RWPE1 (cell line): Measurements from ENCODE around the gene ZXDC.

ENCODE experiments used
- CTCF ChIA-PET: fragments of 350-600 bp; sonication (Branson Sonifier 250); formaldehyde crosslinking; extraction: SDS; loops from one replicate; lab custom pipeline; 2021; lab: Yijun Ruan, JAX
- POLR2A ChIA-PET: fragments of 400-600 bp; formaldehyde crosslinking; extraction: SDS; loops from one replicate; lab custom pipeline; 2020; ENCODE audit warnings: antibody characterized with exemption; ENCODE audit not compliant: low non-redundant PET; lab: Yijun Ruan, JAX
- DNase-seq: peaks from one replicate; pipeline ENCODE4 v3.0.0; 2012; ENCODE audit warnings: low spot score
- H3K27ac ChIP-seq: fragments of 450-650 bp; 2 replicates; pipeline ENCODE4 v1.5.1; 2017
- CTCF ChIP-seq: fragments of 450-650 bp; conservative IDR thresholded peaks from 2 replicates; pipeline ENCODE4 v1.5.1; 2017; ENCODE audit warnings: low read depth, mild to moderate bottlenecking

ZXDC gene

DNA sequence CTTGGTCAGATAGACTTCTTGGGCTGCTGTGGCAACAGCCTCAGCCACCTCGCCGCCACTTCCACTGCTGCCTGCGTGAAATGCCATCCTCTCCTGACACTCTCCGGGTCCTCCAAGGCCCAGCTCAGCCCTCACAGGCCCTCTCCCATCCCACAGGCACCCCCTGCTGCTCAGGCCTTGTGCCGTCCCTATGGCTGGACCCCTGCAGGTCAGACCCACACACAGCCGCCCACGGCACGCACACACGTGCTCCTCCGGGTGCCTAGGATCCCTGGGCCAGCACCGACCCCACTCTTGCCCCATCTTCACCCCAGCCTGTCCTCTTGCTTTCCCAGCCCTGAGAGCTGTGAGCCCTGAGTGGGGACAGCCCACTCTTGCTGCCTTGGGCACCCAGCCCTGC is 61.3 kb downstream of the ZXDC start:
- no peak for DNase-seq
- no peak overlapping the region for H3K27ac ChIP-seq
- ChIA-PET CTCF (interaction anchor here (0.6 kb wide), 1 partner anchor 933 kb away, joined by 5 read pairs; no protein-coding TSS in a partner anchor), POLR2A (no interaction called here)
- TF ChIP-seq CTCF = no peak

DNA sequence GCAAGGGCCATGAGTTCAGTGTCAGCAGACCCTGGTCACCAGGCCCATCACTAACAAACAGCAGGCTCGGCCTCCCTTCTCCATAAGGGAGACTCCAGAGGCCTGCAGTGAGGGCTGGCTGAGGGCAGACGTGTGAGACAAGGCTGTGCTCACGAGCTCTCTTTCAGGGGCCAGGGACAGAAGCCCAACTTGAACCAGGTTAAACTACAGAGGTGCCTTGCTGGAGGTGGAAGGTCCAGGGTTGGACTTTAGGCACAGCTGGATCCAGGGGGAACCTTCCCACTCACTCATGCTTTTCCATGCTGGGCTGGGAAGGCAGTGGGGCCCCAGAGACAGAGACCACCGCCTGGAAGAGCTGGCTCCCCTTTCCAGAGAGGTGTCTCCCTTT is 62.0 kb downstream of the ZXDC start:
- no peak for TF ChIP-seq CTCF
- ChIA-PET POLR2A (no interaction called here), CTCF (no interaction called here)
- H3K27ac ChIP-seq = no peak overlapping the region
- no peak for DNase-seq

DNA sequence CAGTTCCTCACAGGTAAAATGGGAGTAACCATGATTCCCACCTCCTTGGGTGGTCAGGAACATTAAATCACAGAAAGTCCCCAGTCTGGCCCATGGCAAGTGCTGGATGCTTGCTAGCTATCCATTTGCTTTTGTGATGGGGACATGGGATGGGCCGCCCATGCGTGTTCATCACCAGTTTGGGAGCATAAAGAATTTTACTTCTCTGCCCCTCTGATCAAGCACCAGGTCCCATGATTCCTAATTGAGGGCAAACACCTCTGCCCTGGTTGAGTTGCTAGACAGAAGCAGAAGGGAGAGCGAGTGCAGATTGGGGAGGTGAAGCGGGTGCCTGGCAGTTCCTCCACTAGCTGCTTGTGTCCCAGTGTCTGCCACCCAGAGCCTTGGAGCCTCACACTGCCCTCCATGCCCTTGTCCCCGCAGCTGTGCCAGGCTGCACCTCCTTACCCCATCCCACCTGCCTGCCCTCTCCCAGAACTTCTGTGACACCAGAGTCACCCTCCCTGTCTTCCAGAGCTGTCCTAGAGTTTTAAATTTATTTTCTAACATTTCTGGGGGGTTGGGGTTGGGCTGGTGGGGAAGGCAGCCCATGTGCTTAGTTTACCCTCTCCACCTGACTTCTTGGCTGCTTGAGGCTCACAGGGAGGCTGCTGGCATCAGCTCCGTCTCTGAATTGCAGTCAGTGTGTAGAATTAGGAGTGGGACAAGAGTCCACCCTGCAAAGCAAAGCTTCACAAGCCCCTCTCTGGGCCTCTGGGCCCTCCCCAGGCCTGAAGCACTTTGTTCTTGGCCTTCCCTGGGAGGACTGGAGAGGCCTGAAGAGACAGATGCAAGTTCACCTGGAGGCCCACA is 62.6 kb downstream of the ZXDC start:
- no peak overlapping the region for H3K27ac ChIP-seq
- ChIA-PET POLR2A (no interaction called here), CTCF (no interaction called here)
- no peak for TF ChIP-seq CTCF
- DNase-seq = no peak

- CTCF ChIA-PET = interaction anchor here (0.6 kb wide), 1 partner anchor 1193 kb away, joined by 6 read pairs; no protein-coding TSS in a partner anchor
- no peak for DNase-seq
- TF ChIP-seq CTCF = no peak
- POLR2A ChIA-PET = no interaction called here
- H3K27ac ChIP-seq = no peak overlapping the region
Measured at GRCh38 chr3:126408099-126408498, 67.6 kb downstream of the ZXDC start.

DNA sequence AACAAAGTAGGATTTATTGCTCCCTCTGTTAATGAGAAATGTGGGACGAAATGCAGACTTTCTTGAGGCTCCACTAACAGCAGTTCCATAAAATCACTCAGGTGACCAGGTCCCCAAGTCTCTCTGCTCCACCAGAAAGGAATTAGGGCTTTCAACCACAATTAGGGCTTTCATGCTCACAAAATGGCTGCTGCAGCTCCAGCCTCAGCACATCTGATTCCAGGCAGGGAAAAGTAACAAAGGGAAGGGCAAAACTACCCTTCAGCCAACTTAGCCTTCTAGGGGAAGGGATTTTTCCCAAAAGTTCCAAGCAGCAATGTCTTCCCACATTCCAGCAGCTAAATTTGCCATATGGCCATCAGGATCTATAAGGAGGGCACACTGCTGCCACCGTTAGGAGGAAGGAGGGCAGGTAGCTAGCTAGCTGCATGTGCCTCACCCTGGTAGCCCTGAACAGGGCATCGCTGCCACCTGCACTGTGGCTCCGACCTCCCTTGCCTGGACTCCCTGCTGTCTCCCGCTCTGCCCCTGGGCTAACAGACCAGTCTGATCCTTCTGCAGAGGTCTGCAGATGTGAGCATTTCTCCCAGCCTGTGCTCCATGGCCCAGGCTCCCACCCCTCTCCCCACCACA is 68.2 kb downstream of the ZXDC start:
- ChIA-PET CTCF (interaction anchor here (0.6 kb wide), 2 partner anchors 275 to 1194 kb away, joined by 4 to 6 read pairs; no protein-coding TSS in a partner anchor), POLR2A (no interaction called here)
- no peak for TF ChIP-seq CTCF
- no peak overlapping the region for H3K27ac ChIP-seq
- DNase-seq = no peak

DNA sequence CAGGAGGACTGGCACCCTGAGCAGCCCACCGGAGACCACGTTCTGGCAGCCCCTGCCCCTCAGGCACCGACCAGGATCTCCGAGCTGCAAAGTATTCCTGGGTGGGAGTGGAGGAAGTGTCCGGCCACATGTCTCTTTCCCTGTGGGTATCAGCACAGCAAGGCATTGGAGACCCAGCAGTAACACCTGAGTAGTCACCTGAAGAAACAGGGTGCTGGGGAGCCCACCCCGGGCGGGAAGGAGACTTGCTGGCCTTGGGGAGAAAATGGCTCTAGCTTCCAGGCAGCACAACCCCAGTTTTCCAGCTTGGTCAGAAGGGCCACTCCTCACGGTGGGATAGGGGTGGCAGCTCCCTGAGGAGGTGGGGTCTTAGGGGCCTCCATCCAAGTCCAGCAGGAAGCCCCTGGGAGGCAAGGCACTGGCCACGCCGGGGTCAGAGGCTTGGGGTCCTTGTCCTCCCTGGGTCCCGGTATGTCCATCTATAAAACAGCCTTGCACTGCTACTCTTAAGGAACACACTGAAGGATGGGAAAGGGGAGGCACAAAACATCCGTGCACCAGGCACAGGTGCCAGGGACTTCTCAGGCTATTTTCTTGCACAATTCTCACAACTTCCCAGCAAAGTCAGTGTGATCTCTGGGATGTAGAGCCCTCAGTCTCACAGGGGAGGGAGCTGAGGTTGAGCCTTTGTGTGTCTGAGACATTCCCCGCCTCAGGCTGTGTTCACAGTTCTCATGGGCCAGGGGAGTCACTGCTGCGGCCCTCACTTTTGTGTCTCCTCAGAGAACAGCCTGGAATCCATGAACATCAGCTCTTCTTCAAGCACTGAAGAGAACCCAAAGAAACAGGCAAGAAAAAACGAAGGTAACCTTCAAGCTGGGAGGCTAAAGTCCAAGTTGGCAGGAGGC is 69.0 kb downstream of the ZXDC start:
- no peak for TF ChIP-seq CTCF
- ChIA-PET CTCF (interaction anchor here (0.6 kb wide), 1 partner anchor 274 kb away, joined by 4 read pairs; no protein-coding TSS in a partner anchor), POLR2A (no interaction called here)
- H3K27ac ChIP-seq = no peak overlapping the region
- DNase-seq = no peak
